Karpas-422 (cell line): ENCODE measurements around the gene ENTHD1. TPM values are rescaled to one million over a fixed set of nuclear protein-coding genes. Genes with fewer than 3 reads are reported as not detected.
"Not testable (repeated sequence)": the region's sequence is repeated elsewhere in the genome, so short reads cannot be mapped to it uniquely, and the experiment has no call there.

Source experiments
- DNase-seq: peaks from one replicate; pipeline ENCODE4 v3.0.0-alpha.2; 2015
- H2AFZ ChIP-seq: fragments of 200-600 bp; sonication (generic); 2 replicates; pipeline ENCODE4 v1.6.1; 2014; ENCODE audit warnings: antibody characterized with exemption, low read length, mixed read lengths
- H3K27ac ChIP-seq: fragments of 200-600 bp; sonication (generic); 2 replicates; pipeline ENCODE4 v1.5.1; 2014; ENCODE audit warnings: mild to moderate bottlenecking, low read length, moderate library complexity
- H3K27me3 ChIP-seq: fragments of 200-600 bp; sonication (generic); 2 replicates; pipeline ENCODE4 v1.6.1; 2014; ENCODE audit warnings: low read length, mixed read lengths
- H3K36me3 ChIP-seq: fragments of 200-600 bp; sonication (generic); 2 replicates; pipeline ENCODE4 v1.6.1; 2014; ENCODE audit warnings: low read length, mixed read lengths; ENCODE audit not compliant: insufficient read depth
- H3K4me1 ChIP-seq: fragments of 200-600 bp; sonication (generic); 2 replicates; pipeline ENCODE4 v1.6.1; 2014; ENCODE audit warnings: mild to moderate bottlenecking, low read length, mixed read lengths
- H3K4me2 ChIP-seq: fragments of 200-600 bp; sonication (generic); 2 replicates; pipeline ENCODE4 v1.6.1; 2014; ENCODE audit warnings: low read length, low read depth, mild to moderate bottlenecking; ENCODE audit not compliant: poor library complexity, severe bottlenecking
- H3K4me3 ChIP-seq: fragments of 200-600 bp; sonication (generic); 2 replicates; pipeline ENCODE4 v1.5.1; 2014; ENCODE audit warnings: mild to moderate bottlenecking, antibody characterized with exemption, low read length, mixed read lengths
- H3K79me2 ChIP-seq: fragments of 200-600 bp; sonication (generic); 2 replicates; pipeline ENCODE4 v1.6.1; 2014; ENCODE audit warnings: mild to moderate bottlenecking, low read length, mixed read lengths
- H3K9ac ChIP-seq: fragments of 200-600 bp; sonication (generic); 2 replicates; pipeline ENCODE4 v1.6.0; 2014; ENCODE audit warnings: low read length
- H3K9me2 ChIP-seq: fragments of 200-600 bp; sonication (generic), shearing (Covaris generic); replicated peaks from 2 replicates; pipeline ENCODE4 v1.6.0; 2014; ENCODE audit warnings: mild to moderate bottlenecking, low read length, moderate library complexity; ENCODE audit not compliant: insufficient read depth
- H3K9me3 ChIP-seq: fragments of 300-700, 200-600 bp; sonication (generic); 2 replicates; pipeline ENCODE4 v1.6.1; 2014; ENCODE audit warnings: low read length, mixed read lengths
- H4K20me1 ChIP-seq: fragments of 200-600 bp; sonication (generic); 2 replicates; pipeline ENCODE4 v1.6.1; 2014; ENCODE audit warnings: mild to moderate bottlenecking, antibody characterized with exemption, low read length, low read depth; ENCODE audit not compliant: insufficient read depth
- total RNA-seq: library from RNA; depleted of rRNA; stranded (reverse); fragments of >200 nt; shearing (Covaris generic); gene quantifications from 2 replicates; pipeline ENCODE4 v1.2.3, GENCODE V29; 2014; ENCODE audit warnings: low replicate concordance

The ENTHD1 gene
- total RNA-seq, 1 experiment from 2014 or later = not detected

DNA sequence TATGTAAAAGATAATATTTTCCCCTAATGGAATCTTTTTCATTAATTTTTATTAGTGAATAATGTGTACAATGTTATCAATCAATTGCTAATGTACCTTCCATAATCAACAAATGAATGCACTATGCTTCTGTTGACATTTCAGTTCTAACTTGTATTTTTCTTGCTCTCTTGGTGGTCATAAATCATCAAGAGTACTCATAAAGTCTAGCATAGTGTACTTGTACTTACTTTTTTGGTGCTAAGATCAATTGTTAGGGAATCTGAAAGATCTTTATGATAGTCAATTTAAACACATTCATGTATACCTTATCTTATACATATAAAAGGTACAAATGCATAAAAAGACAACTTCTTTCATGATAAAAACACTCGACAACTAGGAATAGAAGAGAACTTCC is 10.5 kb downstream of the ENTHD1 start:
- Histone ChIP-seq H3K9me2 (no peaks in the 10 kb centered on the region), H3K79me2 (no peaks in the 10 kb centered on the region), H3K9me3 (no peaks in the 10 kb centered on the region), H3K27ac (no peak overlapping the region), H3K4me2 (no peak overlapping the region), H4K20me1 (no peaks in the 10 kb centered on the region), H3K27me3 (no peaks in the 10 kb centered on the region), H2AFZ (no peak overlapping the region), H3K4me3 (no peak overlapping the region), H3K4me1 (no peaks in the 10 kb centered on the region), H3K9ac (no peak overlapping the region), H3K36me3 (no peaks in the 10 kb centered on the region)
- DNase-seq = no peak

DNA sequence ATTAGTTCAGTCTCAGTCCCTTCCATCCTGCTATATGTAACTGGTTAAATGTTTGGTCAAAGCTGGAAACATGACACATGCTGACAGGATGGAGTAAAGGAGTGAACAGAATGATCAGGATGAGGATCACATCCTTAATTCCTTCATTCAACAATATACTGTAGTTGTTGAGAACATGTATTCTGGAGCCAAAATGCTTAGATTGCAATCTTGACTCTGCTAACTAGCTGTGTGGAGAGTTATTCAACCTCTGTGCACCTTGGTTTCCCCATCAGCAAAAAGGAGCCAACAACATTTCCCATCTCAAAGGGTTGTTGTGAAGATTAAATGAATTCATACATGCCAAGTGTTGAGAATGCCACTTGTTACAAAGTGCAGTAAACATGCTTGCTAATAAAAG is 12.8 kb downstream of the ENTHD1 start:
- Histone ChIP-seq H3K4me2 (no peak overlapping the region), H2AFZ (no peak overlapping the region), H3K79me2 (no peaks in the 10 kb centered on the region), H3K9me2 (no peaks in the 10 kb centered on the region), H3K36me3 (no peaks in the 10 kb centered on the region), H3K4me1 (no peaks in the 10 kb centered on the region), H4K20me1 (no peaks in the 10 kb centered on the region), H3K9ac (no peak overlapping the region), H3K27me3 (no peaks in the 10 kb centered on the region), H3K4me3 (no peak overlapping the region), H3K27ac (no peak overlapping the region), H3K9me3 (no peaks in the 10 kb centered on the region)
- no peak for DNase-seq

DNA sequence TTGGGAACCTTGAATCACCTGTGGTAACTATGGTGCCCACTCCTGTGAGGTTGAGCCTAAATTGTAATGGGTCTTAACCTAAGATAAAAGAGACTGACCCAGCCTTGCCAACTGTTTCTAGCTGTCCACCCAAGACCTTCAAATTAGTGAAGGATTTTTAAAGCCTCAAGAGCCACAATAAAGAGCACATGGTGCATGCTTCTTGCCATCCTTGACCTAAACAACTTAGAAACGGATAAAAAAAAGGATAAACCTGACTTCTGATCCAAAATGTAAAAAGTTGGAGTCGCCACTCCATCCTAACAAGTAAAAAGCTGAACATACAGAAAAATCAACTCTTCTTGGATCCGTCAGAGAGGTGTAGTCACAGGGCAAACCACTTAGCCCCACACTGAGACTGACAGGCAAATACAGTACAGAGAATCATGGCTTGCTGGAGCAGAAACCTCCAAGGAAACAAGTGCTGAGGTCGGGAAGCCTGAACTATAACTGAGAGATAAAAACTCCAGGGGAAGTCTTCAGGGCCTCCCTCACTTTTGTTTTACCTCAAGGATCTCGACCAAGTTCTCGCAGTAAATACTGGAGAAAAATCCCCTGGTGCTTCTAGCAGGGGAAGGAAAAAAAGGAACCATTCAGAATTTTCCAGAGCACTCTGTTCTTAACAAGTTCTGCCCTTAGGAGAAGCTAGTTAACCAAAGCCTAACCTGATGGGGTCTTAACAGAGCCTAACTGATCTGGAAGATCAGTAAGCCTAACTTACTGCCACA is 16.3 kb downstream of the ENTHD1 start:
- H3K9me2 ChIP-seq = no peaks in the 10 kb centered on the region
- no peak overlapping the region for H3K27ac ChIP-seq
- H3K4me3 ChIP-seq = no peak overlapping the region
- H3K79me2 ChIP-seq = no peaks in the 10 kb centered on the region
- H3K9ac ChIP-seq = no peak overlapping the region
- no peak overlapping the region for H3K4me2 ChIP-seq
- H3K36me3 ChIP-seq = no peaks in the 10 kb centered on the region
- no peaks in the 10 kb centered on the region for H3K9me3 ChIP-seq
- H3K4me1 ChIP-seq = no peaks in the 10 kb centered on the region
- no peak for DNase-seq
- no peaks in the 10 kb centered on the region for H3K27me3 ChIP-seq
- no peaks in the 10 kb centered on the region for H4K20me1 ChIP-seq
- H2AFZ ChIP-seq = no peak overlapping the region

DNA sequence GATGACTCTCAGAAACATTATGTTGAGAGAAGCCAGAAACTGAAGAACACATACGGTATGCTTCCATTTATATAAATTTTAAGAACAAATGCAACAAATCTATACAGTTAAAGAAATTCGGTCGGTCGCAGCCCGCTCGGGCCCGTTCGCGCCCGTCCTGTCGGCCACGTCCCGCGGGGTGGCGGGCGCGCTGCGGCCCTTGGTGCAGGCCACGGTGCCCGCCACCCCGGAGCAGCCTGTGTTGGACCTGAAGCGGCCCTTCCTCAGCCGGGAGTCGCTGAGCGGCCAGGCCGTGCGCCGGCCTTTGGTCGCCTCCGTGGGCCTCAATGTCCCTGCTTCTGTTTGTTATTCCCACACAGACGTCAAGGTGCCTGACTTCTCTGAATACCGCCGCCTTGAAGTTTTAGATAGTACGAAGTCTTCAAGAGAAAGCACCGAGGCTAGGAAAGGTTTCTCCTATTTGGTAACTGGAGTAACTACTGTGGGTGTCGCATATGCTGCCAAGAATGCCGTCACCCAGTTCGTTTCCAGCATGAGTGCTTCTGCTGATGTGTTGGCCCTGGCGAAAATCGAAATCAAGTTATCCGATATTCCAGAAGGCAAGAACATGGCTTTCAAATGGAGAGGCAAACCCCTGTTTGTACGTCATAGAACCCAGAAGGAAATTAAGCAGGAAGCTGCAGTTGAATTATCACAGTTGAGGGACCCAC is 18.2 kb downstream of the ENTHD1 start:
- not testable (repeated sequence) for H3K9me3 ChIP-seq, H3K79me2 ChIP-seq, H2AFZ ChIP-seq, H3K36me3 ChIP-seq, DNase-seq, H3K4me2 ChIP-seq, H3K4me3 ChIP-seq, H3K4me1 ChIP-seq, H3K9ac ChIP-seq, H4K20me1 ChIP-seq, H3K27me3 ChIP-seq, H3K9me2 ChIP-seq, H3K27ac ChIP-seq

DNA sequence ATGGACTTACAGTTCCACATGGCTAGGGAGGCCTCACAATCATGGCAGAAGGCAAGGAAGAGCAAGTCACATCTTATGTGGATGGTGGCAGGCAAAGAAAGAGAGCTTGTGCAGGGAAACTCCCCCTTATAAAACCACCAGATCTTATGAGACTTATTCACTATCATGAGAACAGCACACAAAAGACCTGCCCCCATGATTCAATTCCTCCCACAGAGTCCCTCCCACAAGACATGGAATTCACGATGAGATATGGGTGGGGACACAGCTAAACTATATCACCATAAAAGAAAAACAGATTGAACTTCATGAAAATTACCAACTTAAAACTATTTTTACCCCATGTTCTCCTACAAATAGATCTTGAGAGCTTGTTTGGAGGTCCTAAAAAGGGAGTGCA is 19.6 kb downstream of the ENTHD1 start:
- no peaks in the 10 kb centered on the region for H3K9me3 ChIP-seq
- H3K79me2 ChIP-seq = no peaks in the 10 kb centered on the region
- H3K9ac ChIP-seq = no peak overlapping the region
- H3K4me1 ChIP-seq = no peaks in the 10 kb centered on the region
- H3K36me3 ChIP-seq = no peaks in the 10 kb centered on the region
- H3K4me3 ChIP-seq = no peak overlapping the region
- DNase-seq = no peak
- H3K27me3 ChIP-seq = no peaks in the 10 kb centered on the region
- no peak overlapping the region for H2AFZ ChIP-seq
- no peak overlapping the region for H3K27ac ChIP-seq
- no peak overlapping the region for H3K4me2 ChIP-seq
- H4K20me1 ChIP-seq = no peaks in the 10 kb centered on the region
- H3K9me2 ChIP-seq = no peaks in the 10 kb centered on the region

DNA sequence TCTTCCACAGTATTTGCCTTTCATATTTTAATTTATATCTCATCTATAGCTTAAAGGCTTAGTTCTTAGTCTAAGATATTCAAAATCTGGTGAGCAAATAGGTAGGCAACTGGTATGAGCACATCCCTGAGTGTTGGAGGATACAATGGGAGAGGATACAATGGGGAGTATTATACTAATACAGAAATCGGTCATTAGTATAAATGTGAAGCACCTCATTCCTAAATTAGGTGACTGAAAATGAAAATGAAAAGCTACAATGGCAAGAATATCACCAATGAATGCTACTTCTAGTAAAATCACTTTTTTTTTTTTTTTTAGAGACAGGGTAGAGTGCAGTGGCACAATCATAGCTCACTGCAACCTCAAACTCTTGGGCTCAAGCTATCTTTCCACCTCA is 21.0 kb downstream of the ENTHD1 start:
- Histone ChIP-seq H4K20me1 (no peaks in the 10 kb centered on the region), H3K79me2 (no peaks in the 10 kb centered on the region), H3K9me2 (no peaks in the 10 kb centered on the region), H2AFZ (no peak overlapping the region), H3K9me3 (no peaks in the 10 kb centered on the region), H3K27me3 (no peaks in the 10 kb centered on the region), H3K4me3 (no peak overlapping the region), H3K27ac (no peak overlapping the region), H3K9ac (no peak overlapping the region), H3K4me1 (no peaks in the 10 kb centered on the region), H3K4me2 (no peak overlapping the region), H3K36me3 (no peaks in the 10 kb centered on the region)
- DNase-seq = no peak

DNA sequence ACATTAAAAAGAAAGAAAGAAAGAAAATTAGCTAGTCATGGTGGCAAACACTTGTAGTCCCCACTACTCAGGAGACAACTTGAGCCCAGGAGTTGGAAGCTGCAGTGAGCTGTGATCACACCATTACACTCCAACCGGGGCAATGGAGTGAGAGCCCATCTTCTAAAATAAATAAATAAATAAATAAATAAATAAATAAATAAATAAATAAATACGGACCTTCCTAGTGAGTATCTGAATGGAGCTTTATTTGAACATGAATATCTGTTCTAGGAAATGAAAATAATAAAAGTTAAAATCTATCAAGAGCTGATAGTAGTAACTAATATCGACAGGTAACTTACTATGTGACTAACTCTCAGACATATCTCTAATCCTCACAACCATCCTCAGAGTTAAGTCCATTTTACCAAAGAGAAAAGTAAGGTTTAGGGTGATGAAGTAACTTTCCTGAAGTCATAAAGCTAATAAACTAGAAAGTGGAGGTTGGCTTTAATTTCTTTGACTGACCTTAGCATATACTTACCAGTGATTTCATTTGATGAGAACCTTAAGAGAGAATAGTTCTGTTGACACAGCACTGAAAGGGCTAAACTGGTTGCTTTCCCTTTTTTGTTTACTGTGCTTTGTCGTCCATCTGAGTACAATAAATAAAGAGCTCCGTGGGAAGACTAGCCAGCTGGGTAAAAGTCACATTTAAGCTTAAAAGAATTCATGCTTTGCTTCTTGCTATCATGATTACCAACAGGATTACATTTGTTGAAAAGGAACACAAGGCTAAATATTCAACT is 22.4 kb downstream of the ENTHD1 start:
- H2AFZ ChIP-seq = no peak overlapping the region
- H3K9me3 ChIP-seq = no peaks in the 10 kb centered on the region
- H3K27me3 ChIP-seq = no peaks in the 10 kb centered on the region
- no peaks in the 10 kb centered on the region for H3K4me1 ChIP-seq
- no peak for DNase-seq
- H3K4me3 ChIP-seq = no peak overlapping the region
- H3K27ac ChIP-seq = no peak overlapping the region
- H3K36me3 ChIP-seq = no peaks in the 10 kb centered on the region
- no peaks in the 10 kb centered on the region for H4K20me1 ChIP-seq
- no peak overlapping the region for H3K9ac ChIP-seq
- no peaks in the 10 kb centered on the region for H3K79me2 ChIP-seq
- H3K4me2 ChIP-seq = no peak overlapping the region
- no peaks in the 10 kb centered on the region for H3K9me2 ChIP-seq

DNA sequence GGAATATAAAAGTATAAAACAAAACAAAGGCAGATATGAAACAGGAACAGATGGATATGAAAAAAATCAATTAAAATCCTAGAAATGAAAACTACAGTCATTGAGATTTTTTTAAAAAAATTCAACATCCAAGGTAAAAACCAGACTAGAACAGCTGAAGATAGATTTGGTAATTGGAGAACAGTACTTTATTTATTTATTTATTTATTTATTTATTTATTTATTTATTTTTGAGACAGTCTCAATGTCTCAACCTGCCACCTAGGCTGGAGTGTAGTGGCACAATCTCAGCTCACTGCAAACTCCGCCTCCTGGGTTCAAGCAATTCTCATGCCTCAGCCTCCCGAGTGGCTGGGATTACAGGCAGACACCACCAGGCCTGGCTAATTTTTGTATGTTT is 23.8 kb downstream of the ENTHD1 start:
- not testable (repeated sequence) for H3K27me3 ChIP-seq, H3K9ac ChIP-seq, H3K27ac ChIP-seq, H4K20me1 ChIP-seq, H3K36me3 ChIP-seq, DNase-seq, H3K9me3 ChIP-seq, H2AFZ ChIP-seq, H3K79me2 ChIP-seq, H3K4me3 ChIP-seq, H3K9me2 ChIP-seq, H3K4me1 ChIP-seq, H3K4me2 ChIP-seq
